ENCODE measurements around the gene SLC43A3.

- TF ChIP-seq CTCF (IDR thresholded peaks at IDR 0.05) (no peak), POLR2AphosphoS5 (IDR thresholded peaks at IDR 0.05) (no peak), EP300 (IDR thresholded peaks at IDR 0.05) (no peak)
Measured at GRCh38 chr11:57439786-57440185, 12.9 kb upstream of the SLC43A3 start.
